Hematopoietic multipotent progenitor cell treated with erythropoietin and hydrocortisone succinate and interleukin-3 and kit ligand, for 8 days (in vitro differentiated cells): ENCODE results near the gene COL20A1.
"Not testable (repeated sequence)": the region's sequence is repeated elsewhere in the genome, so short reads cannot be mapped to it uniquely, and the experiment has no call there.

ENCODE experiments used
- DNase-seq: peaks from one replicate; pipeline ENCODE4 v3.0.0-alpha.2; 2015

The COL20A1 gene

GRCh38 chr20:63339154-63340094, 46.4 kb downstream of the COL20A1 start:
- DNase-seq, result not testable (repeated sequence)

- not testable (repeated sequence) for DNase-seq
Measured at GRCh38 chr20:63340158-63340688, 47.2 kb downstream of the COL20A1 start.

DNA sequence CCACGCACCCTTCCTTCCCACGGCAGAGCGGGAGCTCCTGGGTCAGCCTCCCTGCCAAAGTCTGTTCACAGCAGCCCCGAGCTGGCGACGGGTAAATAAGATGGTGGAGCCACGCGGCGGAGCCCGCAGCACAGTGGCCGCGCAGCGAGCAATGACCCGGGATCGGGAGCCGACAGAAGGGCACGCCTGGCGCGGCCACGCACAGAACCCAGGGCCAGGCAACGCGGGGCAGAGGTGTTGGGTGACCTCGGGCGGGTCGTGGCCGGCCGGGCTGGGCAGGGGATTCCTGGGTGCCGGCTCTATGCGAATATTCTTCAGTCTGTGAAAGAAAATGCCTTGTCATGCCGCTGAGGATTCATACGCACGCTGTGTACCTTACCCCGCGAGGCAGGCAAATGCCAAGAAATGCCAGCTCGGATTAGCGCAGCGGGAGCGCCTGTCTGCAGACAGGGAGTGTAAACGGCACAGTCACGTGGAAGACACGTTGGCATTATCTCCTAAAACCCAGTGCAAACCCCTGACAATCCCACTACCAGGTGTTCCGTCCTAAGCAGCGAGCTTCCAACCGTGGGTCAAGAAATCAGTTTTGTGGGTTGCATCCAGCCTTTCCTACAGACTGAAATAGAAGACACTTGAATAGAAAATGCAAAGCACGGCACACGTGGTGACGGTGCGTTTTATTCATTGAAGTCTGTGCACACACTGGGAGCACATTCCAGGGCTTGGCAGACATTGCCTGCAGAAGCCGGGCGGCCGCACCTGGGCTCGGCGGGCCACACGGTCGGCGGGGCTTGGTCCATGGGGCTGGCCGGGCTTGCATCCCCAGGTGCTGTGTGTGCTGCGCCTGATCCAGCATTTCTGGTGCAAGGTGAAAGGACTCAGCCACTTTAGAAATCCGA, 49.8 kb downstream of the COL20A1 start:
- no peak for DNase-seq

GRCh38 chr20:63343460-63344445, 50.8 kb downstream of the COL20A1 start:
- no peak for DNase-seq

DNA sequence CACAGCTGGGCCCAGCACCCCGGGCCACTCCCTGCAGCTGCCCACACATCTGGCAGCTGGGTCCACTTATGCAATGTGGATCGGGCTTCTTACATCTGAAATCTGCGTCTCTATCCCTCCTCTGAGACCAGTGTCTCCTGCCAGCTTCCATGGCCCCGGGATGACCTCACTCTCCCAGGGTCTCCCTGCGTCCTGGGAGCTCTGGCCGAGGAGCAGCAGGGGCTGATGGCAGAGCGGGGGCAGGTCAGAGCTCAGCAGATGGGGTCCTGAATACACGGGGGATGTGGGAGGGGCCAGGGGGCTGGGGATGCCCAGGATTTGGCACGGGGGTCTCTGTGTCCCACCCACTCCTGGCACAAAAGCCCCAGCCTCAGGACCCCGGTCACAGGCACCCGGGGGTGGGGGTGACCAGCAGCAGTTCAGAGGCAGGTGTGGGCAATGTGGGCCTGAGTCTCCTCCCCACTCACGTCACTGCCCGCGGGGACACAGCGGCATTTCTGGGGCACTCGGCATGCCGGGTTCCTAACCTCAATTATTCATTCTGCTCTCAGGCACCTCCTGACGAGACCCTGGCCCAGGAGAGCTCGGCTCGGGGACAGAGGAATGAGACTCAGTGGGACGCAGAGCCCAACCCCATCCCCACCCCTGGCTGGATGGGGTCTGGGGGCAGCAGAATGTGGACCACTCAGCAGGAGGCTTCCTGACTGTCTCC, 51.8 kb downstream of the COL20A1 start:
- DNase-seq, result no peak

GRCh38 chr20:63345328-63346100, 52.5 kb downstream of the COL20A1 start:
- DNase-seq, result no peak

- no peak for DNase-seq
Measured at GRCh38 chr20:63346131-63347080, 53.4 kb downstream of the COL20A1 start.

- DNase-seq, result no peak
Measured at GRCh38 chr20:63347081-63347741, 54.2 kb downstream of the COL20A1 start.

GRCh38 chr20:63347950-63348827, 55.2 kb downstream of the COL20A1 start:
- no peak for DNase-seq

DNA sequence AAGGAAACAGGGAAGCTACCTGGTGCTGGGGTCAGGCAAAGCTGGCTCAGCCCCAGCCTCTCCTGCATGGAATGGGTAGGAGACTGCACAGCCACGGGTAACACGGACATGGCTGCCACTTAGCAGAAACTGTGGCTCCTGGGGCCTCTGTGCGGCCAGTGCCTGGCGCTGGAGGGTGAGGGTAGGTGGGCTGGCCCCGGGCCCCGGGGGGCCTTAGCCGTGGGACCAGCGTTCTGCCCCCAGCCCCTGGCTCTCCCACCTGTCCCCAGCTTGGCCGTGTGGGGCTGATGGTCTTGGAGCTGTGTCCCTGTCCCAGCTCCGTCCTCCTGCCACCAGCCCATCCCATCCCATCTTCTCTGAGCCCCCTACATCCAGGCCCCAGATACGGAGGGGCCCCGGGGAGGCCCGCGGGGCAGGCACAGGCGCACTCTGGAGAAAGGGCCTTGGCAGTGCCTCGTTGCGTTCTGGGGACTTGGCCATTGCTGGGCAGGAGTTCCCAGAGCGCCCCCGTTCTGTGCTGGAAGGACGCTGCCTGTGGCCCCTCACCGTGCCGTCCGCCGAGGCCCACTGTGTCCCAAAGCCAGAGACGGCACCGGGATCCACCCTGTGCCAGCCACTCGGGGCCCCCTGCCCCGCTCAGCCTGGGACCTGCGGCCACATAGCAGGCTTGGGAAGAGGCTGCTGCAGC, 56.0 kb downstream of the COL20A1 start:
- no peak for DNase-seq

DNA sequence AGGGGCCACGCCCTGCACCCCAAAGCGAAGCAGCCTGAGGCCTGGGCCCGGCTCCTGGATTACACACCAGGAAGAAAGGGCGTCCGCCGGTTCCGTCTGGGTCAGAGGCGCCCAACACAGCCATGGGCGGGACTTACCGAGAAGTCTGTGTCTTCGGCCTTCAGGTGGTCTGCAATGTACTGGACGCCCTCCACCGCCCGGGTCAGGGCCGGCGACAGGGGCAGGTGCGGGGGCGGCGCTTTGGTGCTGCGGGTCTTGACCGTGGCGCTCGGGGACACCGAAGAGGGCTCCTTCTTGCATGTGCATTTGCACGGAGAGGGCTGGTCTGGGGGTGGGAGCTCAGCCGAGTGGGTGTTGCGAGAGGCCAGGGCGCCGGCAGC, 56.5 kb downstream of the COL20A1 start:
- DNase-seq, result no peak

DNA sequence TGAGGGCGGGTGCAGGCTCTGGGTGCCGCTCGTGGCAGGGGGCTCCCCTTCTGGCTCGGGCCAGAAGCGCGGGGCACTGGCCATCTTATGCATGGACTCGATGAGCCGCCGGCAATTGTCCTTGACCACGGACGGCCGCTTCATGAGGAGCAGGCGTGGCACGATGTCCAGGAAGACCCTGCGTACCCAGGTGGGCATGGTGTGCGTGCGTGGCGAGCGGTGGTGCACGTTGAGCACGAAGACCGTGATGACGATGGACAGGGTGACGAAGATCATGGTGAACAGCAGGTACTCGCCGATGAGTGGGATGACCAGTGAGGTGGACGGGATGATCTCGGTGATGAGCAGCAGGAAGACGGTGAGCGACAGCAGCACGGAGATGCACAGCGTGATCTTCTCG, 57.2 kb downstream of the COL20A1 start:
- DNase-seq, result no peak

DNA sequence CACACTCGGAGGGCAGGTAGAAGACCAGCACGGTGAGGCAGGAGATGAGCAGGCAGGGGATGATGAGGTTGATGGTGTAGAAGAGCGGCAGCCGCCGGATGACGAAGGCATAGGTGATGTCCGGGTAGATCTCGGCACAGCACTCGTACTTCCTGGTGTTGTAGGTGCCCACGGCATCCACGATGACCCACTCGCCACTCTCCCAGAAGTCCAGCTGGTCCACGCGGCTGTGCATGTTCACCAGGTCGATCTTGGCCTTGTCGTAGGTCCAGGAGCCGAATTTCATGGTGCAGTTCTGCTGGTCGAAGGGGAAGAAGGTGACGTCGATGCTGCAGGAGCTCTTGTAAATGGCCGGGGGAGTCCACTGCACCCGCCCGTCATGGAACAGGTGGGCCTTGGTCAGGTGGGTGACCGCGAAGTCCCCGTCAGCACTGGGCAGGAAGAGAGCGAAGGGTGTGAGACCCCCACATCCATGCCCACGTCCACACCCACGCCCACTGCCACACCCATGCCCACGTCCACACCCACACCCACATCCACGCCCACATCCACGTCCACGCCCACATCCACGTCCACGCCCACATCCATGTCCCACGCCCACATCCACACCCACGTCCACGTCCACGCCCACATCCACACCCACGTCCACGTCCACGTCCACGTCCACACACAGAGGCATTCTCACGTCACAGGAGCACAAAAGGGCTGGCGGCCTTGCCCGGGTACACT, 57.8 kb downstream of the COL20A1 start:
- DNase-seq, result no peak

- DNase-seq, result no peak
Measured at GRCh38 chr20:63351326-63351700, 58.3 kb downstream of the COL20A1 start.

DNA sequence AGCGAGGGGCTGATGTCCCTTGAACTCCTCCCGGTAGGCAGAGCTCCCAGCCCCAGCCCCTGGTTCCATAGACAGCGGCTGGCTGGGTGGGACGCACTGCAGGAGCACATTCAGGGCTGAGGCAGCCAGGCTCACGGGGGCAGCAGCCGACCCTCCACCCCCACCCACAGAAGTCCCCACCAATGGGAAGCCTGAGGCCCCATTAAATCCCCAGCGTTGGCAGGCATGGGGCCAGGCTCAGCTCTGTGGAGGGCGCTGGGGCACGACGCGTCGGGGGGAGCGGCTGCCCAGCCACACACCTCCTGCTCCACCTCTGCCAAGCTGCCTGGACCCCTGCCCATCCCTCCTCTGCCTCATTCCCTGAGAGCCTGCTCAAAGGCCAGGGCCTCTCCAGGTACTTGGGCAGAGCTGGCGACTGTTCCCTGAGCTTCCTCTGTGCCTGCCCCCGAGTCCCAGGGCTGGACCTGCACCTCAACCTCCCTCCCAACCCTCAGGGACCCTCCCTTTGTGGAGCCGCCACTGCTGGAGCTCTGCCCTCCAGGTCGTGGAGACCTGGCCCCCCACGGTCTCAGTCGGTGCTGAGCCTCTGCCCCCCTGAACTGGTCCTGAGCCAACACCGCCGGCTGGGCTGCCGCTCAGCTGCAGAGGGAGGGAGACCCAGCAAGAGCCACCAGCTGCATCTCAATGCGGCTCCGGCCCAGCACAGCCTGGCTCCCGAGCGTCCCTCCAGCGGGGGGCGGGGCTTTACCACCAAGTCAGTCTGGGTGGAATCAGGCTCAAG, 59.0 kb downstream of the COL20A1 start:
- no peak for DNase-seq

- no peak for DNase-seq
Measured at GRCh38 chr20:63352811-63353221, 59.8 kb downstream of the COL20A1 start.
